ENCODE results near the gene CRTC3. TPM values are rescaled to one million over a fixed set of nuclear protein-coding genes. Genes with fewer than 3 reads are reported as not detected.

The CRTC3 gene
- total RNA-seq, 1 donor from 2014 or later, result 33.3 TPM

DNA sequence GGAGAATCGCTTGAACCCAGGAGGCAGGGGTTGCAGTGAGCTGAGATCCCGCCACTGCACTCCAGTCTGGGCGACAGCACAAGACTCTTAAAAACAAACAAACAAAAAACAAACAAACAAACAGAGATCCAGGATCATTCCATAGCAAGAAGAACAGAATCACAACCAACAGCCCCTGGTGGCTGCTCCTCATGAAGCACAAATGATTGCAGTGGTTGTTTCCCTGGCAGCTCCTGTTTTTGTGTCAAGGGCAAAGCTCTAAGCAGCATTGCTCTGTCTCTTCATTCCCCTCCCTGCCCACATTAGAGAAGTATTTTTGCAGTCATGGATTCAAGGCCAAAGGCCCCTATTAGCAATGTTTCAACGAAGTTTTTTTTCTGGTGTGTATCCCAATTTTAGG lies 161.6 kb downstream of the CRTC3 start:
- H3K36me3 Mint-ChIP-seq (ENCODE audit: low read depth), result peaks cover 4% of the 10 kb centered on the region
- no peak overlapping the region for H3K27ac Mint-ChIP-seq (ENCODE audit: unreplicated experiment)
- H3K4me3 Mint-ChIP-seq, result no peak overlapping the region
- H3K27me3 Mint-ChIP-seq (ENCODE audit: low read depth), result no peaks in the 10 kb centered on the region
- H3K9me3 Mint-ChIP-seq, result peaks cover 2% of the 10 kb centered on the region
- TF ChIP-seq, protein P1, sequence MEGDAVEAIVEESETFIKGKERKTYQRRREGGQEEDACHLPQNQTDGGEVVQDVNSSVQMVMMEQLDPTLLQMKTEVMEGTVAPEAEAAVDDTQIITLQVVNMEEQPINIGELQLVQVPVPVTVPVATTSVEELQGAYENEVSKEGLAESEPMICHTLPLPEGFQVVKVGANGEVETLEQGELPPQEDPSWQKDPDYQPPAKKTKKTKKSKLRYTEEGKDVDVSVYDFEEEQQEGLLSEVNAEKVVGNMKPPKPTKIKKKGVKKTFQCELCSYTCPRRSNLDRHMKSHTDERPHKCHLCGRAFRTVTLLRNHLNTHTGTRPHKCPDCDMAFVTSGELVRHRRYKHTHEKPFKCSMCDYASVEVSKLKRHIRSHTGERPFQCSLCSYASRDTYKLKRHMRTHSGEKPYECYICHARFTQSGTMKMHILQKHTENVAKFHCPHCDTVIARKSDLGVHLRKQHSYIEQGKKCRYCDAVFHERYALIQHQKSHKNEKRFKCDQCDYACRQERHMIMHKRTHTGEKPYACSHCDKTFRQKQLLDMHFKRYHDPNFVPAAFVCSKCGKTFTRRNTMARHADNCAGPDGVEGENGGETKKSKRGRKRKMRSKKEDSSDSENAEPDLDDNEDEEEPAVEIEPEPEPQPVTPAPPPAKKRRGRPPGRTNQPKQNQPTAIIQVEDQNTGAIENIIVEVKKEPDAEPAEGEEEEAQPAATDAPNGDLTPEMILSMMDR (conservative IDR thresholded peaks at IDR 0.05), result no peak
- no peak for DNase-seq (ENCODE audit: low read depth, low spot score)
- no peaks in the 10 kb centered on the region for H3K4me1 Mint-ChIP-seq

DNA sequence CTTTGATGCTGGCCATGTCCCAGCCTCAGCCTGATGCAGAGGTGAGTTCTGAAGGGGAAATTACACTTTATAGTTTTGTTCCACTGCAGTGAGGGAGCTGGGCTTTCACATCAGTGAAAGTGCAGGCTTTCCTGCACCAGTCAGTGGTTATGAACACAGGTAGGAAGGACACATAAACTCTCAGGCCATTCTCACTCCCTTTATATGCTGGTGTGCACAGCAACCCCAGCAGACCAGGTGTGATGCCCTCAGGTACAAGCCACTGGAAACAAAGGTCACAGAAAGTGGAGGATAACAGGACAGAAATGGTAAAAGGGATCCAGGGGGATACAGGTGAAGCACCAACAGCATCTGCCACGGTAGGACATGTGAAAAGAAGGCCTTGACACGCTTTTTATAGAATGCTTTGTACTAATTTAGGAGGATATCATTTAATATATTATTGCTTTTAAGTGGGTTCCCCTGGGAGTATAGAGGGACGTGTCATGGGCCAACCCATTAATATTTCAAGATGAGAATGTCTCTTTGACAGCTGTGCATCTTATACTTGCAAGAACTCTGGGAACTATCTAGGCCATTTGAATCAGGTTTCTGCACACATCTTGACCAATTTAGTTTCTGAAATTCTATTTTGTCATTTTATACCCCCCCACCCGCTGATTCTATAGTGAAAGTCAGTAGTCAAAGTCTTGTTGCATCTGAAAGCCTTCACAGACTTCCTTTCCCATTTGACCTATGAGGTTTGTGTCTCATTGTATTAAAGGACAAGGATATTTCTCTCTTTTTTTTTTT lies 162.5 kb downstream of the CRTC3 start:
- no peaks in the 10 kb centered on the region for H3K4me1 Mint-ChIP-seq
- no peak overlapping the region for H3K4me3 Mint-ChIP-seq
- DNase-seq (ENCODE audit: low read depth, low spot score), result no peak
- no peak overlapping the region for H3K27ac Mint-ChIP-seq (ENCODE audit: unreplicated experiment)
- H3K9me3 Mint-ChIP-seq, result peaks cover 2% of the 10 kb centered on the region
- TF ChIP-seq, protein P1 (conservative IDR thresholded peaks at IDR 0.05), result no peak
- H3K27me3 Mint-ChIP-seq (ENCODE audit: low read depth), result no peaks in the 10 kb centered on the region
- peaks cover 4% of the 10 kb centered on the region for H3K36me3 Mint-ChIP-seq (ENCODE audit: low read depth)

Other genes starting within 250 kb of the CRTC3 start
- 5.9 and 6.2 TPM in 2 replicates for gene ZNF774, start 177.6 kb upstream of the CRTC3 start, total RNA-seq
- gene IQGAP1, start 141.7 kb upstream of the CRTC3 start, total RNA-seq, result 46.1 and 49.2 TPM in 2 replicates
- gene BLM, start 187.4 kb downstream of the CRTC3 start, total RNA-seq, result 44.8 and 47.8 TPM in 2 replicates

All from neural crest cell (in vitro differentiated cells).